Natural killer cell treated with Interleukin-12 subunit alpha and Interleukin-12 subunit beta and Interleukin-15 and Interleukin-18, amount 100 ng/mL, for 72 hours (primary cell): Measurements from ENCODE around the gene CAT. TPM values are rescaled to one million over a fixed set of nuclear protein-coding genes. Genes with fewer than 3 reads are reported as not detected.

Experiments
- ATAC-seq, 2 donors: fragments of 150-1000 bp; cut with Tn5 transposase in 1 of 2; sonication (Bioruptor Pico), chemical (Tn5 transposase) in 1 of 2; 2 replicates each; pipeline ENCODE4 v1.10.0; 2021
- DNase-seq: peaks from one replicate; pipeline ENCODE4 v3.0.0; 2022; ENCODE audit warnings: low spot score
- H3K27ac Mint-ChIP-seq, 2 donors: 1 replicate in 1 of 2; 2 replicates in 1 of 2; pipeline ENCODE4 v1.8.0; 2022; ENCODE audit warnings: mixed read lengths in 2 of 2, mild to moderate bottlenecking in 1 of 2, moderate library complexity in 1 of 2
- H3K27me3 Mint-ChIP-seq, 2 donors: 1 replicate in 1 of 2; 2 replicates in 1 of 2; pipeline ENCODE4 v1.8.0; 2022; ENCODE audit warnings: mixed read lengths in 2 of 2
- H3K36me3 Mint-ChIP-seq: one replicate; pipeline ENCODE4 v1.8.0; 2022; ENCODE audit warnings: mixed read lengths
- H3K4me1 Mint-ChIP-seq, 2 donors: 1 replicate in 1 of 2; 2 replicates in 1 of 2; pipeline ENCODE4 v1.8.0; 2022; ENCODE audit warnings: low read depth in 2 of 2, mixed read lengths in 2 of 2, mild to moderate bottlenecking in 1 of 2
- H3K4me3 Mint-ChIP-seq: one replicate; pipeline ENCODE4 v1.8.0; 2022; ENCODE audit warnings: mixed read lengths
- H3K9me3 Mint-ChIP-seq: 2 replicates; pipeline ENCODE4 v1.8.0; 2022; ENCODE audit warnings: mixed read lengths
- total RNA-seq, 2 donors: library from RNA; stranded (reverse); gene quantifications; one replicate each; pipeline ENCODE4 v1.2.3, GENCODE V29; 2022

The CAT gene
- total RNA-seq, 2 donors from 2014 or later, result 11.2 to 22.2 TPM

GRCh38 chr11:34521265-34521664 lies 82.5 kb downstream of the CAT start:
- no peaks in the 10 kb centered on the region for H3K9me3 Mint-ChIP-seq
- H3K27me3 Mint-ChIP-seq, result peaks cover 0 to 8% of the 10 kb centered on the region in 2 donors
- ATAC-seq, result no peak
- no peaks in the 10 kb centered on the region for H3K4me1 Mint-ChIP-seq
- H3K36me3 Mint-ChIP-seq, result no peaks in the 10 kb centered on the region
- DNase-seq, result no peak
- no peak overlapping the region for H3K27ac Mint-ChIP-seq
- H3K4me3 Mint-ChIP-seq, result no peak overlapping the region

Other genes with a start within 250 kb of the CAT start
- 10 to 100 TPM; 12.2 to 30.3 TPM for gene ABTB2, start 80.9 kb upstream of the CAT start, total RNA-seq
- not detected for gene ELF5, start 74.9 kb downstream of the CAT start, total RNA-seq
- gene EHF, start 182.2 kb downstream of the CAT start, total RNA-seq, result under 1 TPM in 1 of 2 donors, not detected in 1; 0.50 TPM